Suprapubic skin (tissue), 4 donors: ENCODE measurements around the gene ITLN2. TPM values are rescaled to one million over a fixed set of nuclear protein-coding genes. Genes with fewer than 3 reads are reported as not detected.

Source experiments
- total RNA-seq, 4 donors: library from RNA; depleted of rRNA; stranded (reverse); fragments of >200 nt; gene quantifications; one replicate each; pipeline ENCODE4 v1.1.0, GENCODE V29; 2016

Gene ITLN2
- total RNA-seq, 4 donors from 2014 or later = 0.55 to 1.2 TPM; not detected in 2

Other genes with a start within 250 kb of the ITLN2 start
- 1 to 10 TPM in 2 of 4 donors, under 1 TPM in 1, not detected in 1; 0.60 to 1.6 (median 1.0) TPM for gene CD48, start 243.0 kb downstream of the ITLN2 start, total RNA-seq
- gene SLAMF7, start 215.6 kb downstream of the ITLN2 start, total RNA-seq = 1 to 10 TPM; 1.1 to 3.4 (median 1.9) TPM
- 1 to 10 TPM in 2 of 4 donors, under 1 TPM in 1, not detected in 1; 0.34 to 3.5 (median 1.2) TPM for gene LY9, start 158.6 kb downstream of the ITLN2 start, total RNA-seq
- under 1 TPM in 2 of 4 donors, not detected in 2; 0.49 to 0.68 TPM for gene CD244, start 91.9 kb downstream of the ITLN2 start, total RNA-seq
- not detected for gene ITLN1, start 69.6 kb downstream of the ITLN2 start, total RNA-seq
- gene F11R, start 66.3 kb upstream of the ITLN2 start, total RNA-seq = 100 to 1,000 TPM; 101 to 112 (median 107) TPM
- gene TSTD1, start 84.2 kb upstream of the ITLN2 start, total RNA-seq = 100 to 1,000 TPM in 2 of 4 donors, 10 to 100 TPM in 2; 70.0 to 123 (median 98.8) TPM
- 10 to 100 TPM; 33.9 to 88.7 (median 43.7) TPM for gene USF1, start 91.2 kb upstream of the ITLN2 start, total RNA-seq
- gene ARHGAP30, start 115.1 kb upstream of the ITLN2 start, total RNA-seq = 10 to 100 TPM; 12.3 to 46.2 (median 14.5) TPM
- gene NECTIN4, start 134.7 kb upstream of the ITLN2 start, total RNA-seq = 100 to 1,000 TPM; 126 to 188 (median 164) TPM
- 1 to 10 TPM in 3 of 4 donors, not detected in 1; 1.3 to 4.0 (median 1.4) TPM for gene KLHDC9, start 143.6 kb upstream of the ITLN2 start, total RNA-seq
- 10 to 100 TPM; 21.3 to 33.9 (median 27.1) TPM for gene PFDN2, start 163.2 kb upstream of the ITLN2 start, total RNA-seq
- 10 to 100 TPM; 28.3 to 58.2 (median 39.6) TPM for gene NIT1, start 163.3 kb upstream of the ITLN2 start, total RNA-seq
- 10 to 100 TPM; 24.4 to 47.0 (median 36.6) TPM for gene DEDD, start 177.9 kb upstream of the ITLN2 start, total RNA-seq
- 10 to 100 TPM; 44.2 to 98.8 (median 80.2) TPM for gene UFC1, start 199.2 kb upstream of the ITLN2 start, total RNA-seq
- gene USP21, start 204.7 kb upstream of the ITLN2 start, total RNA-seq = 10 to 100 TPM; 18.7 to 37.0 (median 28.8) TPM
- gene PPOX, start 211.6 kb upstream of the ITLN2 start, total RNA-seq = 10 to 100 TPM; 22.2 to 75.2 (median 37.2) TPM
- 10 to 100 TPM; 26.9 to 36.6 (median 30.0) TPM for gene B4GALT3, start 222.7 kb upstream of the ITLN2 start, total RNA-seq
- 1 to 10 TPM in 3 of 4 donors, under 1 TPM in 1; 0.93 to 9.9 (median 6.3) TPM for gene ADAMTS4, start 244.2 kb upstream of the ITLN2 start, total RNA-seq
- gene NDUFS2, start 247.6 kb upstream of the ITLN2 start, total RNA-seq = 100 to 1,000 TPM in 3 of 4 donors, 10 to 100 TPM in 1; 99.1 to 132 (median 112) TPM